ENCODE data around the gene ATRAID. TPM values are rescaled to one million over a fixed set of nuclear protein-coding genes. Genes with fewer than 3 reads are reported as not detected.

The ATRAID gene
- total RNA-seq, 1 experiment from 2014 or later, result 97.2 TPM

DNA sequence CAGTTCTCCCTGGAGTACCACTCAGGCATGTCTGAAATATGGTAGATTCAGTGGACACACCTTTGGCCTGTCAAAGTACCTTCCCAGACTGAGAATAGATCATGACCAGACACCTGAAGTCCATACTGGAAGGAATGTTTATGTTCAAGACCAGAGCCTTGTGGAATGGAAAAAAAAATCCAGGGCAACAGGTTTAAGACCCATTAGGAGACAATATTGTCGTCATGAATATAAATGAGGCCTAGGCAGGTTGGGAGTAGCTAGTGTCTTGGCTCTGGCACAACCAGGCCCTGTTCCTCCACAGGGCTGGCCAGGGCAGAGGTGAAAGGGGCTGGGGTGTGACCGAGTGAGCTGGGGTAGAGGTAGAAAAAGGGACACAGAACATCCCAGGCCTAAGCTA, 13.2 kb upstream of the ATRAID start:
- H3K9me3 Mint-ChIP-seq, result peaks cover 4% of the 10 kb centered on the region; the same call in 1 of the 2 replicates
- ChIA-PET CTCF (interaction anchor here (1.0 kb wide), 1 partner anchor 29 kb away, joined by 5 read pairs; no protein-coding TSS in a partner anchor), POLR2A (no interaction called here)
- no peak overlapping the region for H3K4me3 Mint-ChIP-seq
- ATAC-seq, result peak; percentile 29
- no peak for DNase-seq (ENCODE audit: low spot score)
- TF ChIP-seq, protein P1, sequence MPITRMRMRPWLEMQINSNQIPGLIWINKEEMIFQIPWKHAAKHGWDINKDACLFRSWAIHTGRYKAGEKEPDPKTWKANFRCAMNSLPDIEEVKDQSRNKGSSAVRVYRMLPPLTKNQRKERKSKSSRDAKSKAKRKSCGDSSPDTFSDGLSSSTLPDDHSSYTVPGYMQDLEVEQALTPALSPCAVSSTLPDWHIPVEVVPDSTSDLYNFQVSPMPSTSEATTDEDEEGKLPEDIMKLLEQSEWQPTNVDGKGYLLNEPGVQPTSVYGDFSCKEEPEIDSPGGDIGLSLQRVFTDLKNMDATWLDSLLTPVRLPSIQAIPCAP (CRISPR knock-in tag; IDR thresholded peaks at IDR 0.05), result no peak
- TF ChIP-seq, protein P2, sequence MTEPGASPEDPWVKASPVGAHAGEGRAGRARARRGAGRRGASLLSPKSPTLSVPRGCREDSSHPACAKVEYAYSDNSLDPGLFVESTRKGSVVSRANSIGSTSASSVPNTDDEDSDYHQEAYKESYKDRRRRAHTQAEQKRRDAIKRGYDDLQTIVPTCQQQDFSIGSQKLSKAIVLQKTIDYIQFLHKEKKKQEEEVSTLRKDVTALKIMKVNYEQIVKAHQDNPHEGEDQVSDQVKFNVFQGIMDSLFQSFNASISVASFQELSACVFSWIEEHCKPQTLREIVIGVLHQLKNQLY (CRISPR knock-in tag; IDR thresholded peaks at IDR 0.05), result no peak
- TF ChIP-seq, protein P3, sequence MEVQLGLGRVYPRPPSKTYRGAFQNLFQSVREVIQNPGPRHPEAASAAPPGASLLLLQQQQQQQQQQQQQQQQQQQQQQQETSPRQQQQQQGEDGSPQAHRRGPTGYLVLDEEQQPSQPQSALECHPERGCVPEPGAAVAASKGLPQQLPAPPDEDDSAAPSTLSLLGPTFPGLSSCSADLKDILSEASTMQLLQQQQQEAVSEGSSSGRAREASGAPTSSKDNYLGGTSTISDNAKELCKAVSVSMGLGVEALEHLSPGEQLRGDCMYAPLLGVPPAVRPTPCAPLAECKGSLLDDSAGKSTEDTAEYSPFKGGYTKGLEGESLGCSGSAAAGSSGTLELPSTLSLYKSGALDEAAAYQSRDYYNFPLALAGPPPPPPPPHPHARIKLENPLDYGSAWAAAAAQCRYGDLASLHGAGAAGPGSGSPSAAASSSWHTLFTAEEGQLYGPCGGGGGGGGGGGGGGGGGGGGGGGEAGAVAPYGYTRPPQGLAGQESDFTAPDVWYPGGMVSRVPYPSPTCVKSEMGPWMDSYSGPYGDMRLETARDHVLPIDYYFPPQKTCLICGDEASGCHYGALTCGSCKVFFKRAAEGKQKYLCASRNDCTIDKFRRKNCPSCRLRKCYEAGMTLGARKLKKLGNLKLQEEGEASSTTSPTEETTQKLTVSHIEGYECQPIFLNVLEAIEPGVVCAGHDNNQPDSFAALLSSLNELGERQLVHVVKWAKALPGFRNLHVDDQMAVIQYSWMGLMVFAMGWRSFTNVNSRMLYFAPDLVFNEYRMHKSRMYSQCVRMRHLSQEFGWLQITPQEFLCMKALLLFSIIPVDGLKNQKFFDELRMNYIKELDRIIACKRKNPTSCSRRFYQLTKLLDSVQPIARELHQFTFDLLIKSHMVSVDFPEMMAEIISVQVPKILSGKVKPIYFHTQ (CRISPR knock-in tag; IDR thresholded peaks at IDR 0.05), result no peak
- peaks cover 23% of the 10 kb centered on the region for H3K36me3 Mint-ChIP-seq
- H3K4me1 Mint-ChIP-seq, result no peaks in the 10 kb centered on the region
- peak overlapping the region; percentile 63; the same call in 1 of the 2 replicates for H3K27ac Mint-ChIP-seq
- no peaks in the 10 kb centered on the region for H3K27me3 Mint-ChIP-seq (ENCODE audit: low read depth)

DNA sequence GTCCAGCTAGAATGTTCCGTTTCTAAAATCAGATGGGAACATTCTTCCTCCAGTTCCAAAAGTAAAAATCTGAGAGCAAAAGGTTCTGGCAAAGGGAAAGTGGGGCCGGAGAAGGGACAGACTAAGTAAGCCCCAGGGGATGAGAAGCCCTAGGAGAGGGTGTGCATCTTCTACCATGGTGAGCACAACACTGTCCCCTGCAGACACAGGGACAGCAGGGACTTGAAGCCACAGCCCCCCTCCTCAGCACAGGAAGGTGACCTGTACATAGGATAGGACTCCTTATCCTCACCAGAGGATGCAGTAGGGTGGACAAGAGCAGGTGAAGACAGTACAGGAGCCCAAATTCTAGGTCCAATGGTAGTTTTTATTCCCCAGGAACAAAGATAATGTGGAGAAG, 12.6 kb upstream of the ATRAID start:
- no peaks in the 10 kb centered on the region for H3K27me3 Mint-ChIP-seq (ENCODE audit: low read depth)
- no peak for DNase-seq (ENCODE audit: low spot score)
- H3K4me3 Mint-ChIP-seq, result no peak overlapping the region
- peaks cover 4% of the 10 kb centered on the region; the same call in 1 of the 2 replicates for H3K9me3 Mint-ChIP-seq
- peak overlapping the region; percentile 1; the same call in 1 of the 2 replicates for H3K27ac Mint-ChIP-seq
- ATAC-seq, result no peak; the same call in 1 of the 2 replicates
- CTCF ChIA-PET, result interaction anchor here (1.0 kb wide), 1 partner anchor 29 kb away, joined by 5 read pairs; no protein-coding TSS in a partner anchor
- POLR2A ChIA-PET, result no interaction called here
- TF ChIP-seq NR1H2 (CRISPR knock-in tag; IDR thresholded peaks at IDR 0.05), result no peak
- TF ChIP-seq, protein P4, sequence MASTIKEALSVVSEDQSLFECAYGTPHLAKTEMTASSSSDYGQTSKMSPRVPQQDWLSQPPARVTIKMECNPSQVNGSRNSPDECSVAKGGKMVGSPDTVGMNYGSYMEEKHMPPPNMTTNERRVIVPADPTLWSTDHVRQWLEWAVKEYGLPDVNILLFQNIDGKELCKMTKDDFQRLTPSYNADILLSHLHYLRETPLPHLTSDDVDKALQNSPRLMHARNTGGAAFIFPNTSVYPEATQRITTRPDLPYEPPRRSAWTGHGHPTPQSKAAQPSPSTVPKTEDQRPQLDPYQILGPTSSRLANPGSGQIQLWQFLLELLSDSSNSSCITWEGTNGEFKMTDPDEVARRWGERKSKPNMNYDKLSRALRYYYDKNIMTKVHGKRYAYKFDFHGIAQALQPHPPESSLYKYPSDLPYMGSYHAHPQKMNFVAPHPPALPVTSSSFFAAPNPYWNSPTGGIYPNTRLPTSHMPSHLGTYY (CRISPR knock-in tag; IDR thresholded peaks at IDR 0.05), result no peak
- no peak for TF ChIP-seq FOXP1 (CRISPR knock-in tag; IDR thresholded peaks at IDR 0.05; ENCODE audit: borderline replicate concordance)
- H3K36me3 Mint-ChIP-seq, result peaks cover 29% of the 10 kb centered on the region
- H3K4me1 Mint-ChIP-seq, result no peaks in the 10 kb centered on the region

DNA sequence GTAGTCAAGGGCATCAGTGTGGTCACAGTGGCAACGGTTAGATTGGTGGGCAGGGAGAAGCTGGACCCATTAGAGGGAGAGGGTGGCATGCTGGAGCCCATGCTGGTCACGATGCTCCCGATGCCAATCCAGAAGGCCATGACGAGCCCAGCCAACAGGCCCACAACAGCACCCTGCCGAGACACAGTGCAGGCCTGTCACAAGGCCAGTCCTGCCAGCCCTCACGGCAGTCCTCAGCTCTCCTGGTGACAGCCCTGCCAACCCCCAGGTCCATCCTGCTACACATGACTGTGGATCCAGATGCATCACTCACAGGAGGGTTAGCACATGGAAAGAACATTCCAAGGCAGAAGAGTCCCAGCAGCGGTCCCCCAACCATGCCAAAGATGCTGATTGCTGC, 10.2 kb upstream of the ATRAID start:
- CTCF ChIA-PET, result no interaction called here
- ATAC-seq, result no peak
- POLR2A ChIA-PET, result no interaction called here
- Mint-ChIP-seq H3K9me3 (no peaks in the 10 kb centered on the region), H3K27me3 (ENCODE audit: low read depth) (no peaks in the 10 kb centered on the region), H3K4me1 (no peaks in the 10 kb centered on the region), H3K36me3 (peaks cover 53% of the 10 kb centered on the region), H3K27ac (no peak overlapping the region; the same call in 1 of the 2 replicates), H3K4me3 (no peak overlapping the region)
- DNase-seq (ENCODE audit: low spot score), result no peak
- no peak for TF ChIP-seq ZBTB21 (CRISPR knock-in tag; IDR thresholded peaks at IDR 0.05; ENCODE audit: borderline replicate concordance)
- no peak for TF ChIP-seq JUN (CRISPR knock-in tag; IDR thresholded peaks at IDR 0.05)
- TF ChIP-seq, protein P5, sequence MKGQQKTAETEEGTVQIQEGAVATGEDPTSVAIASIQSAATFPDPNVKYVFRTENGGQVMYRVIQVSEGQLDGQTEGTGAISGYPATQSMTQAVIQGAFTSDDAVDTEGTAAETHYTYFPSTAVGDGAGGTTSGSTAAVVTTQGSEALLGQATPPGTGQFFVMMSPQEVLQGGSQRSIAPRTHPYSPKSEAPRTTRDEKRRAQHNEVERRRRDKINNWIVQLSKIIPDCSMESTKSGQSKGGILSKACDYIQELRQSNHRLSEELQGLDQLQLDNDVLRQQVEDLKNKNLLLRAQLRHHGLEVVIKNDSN (CRISPR knock-in tag; IDR thresholded peaks at IDR 0.05), result no peak
- no peak for TF ChIP-seq SMAD3 (CRISPR knock-in tag; IDR thresholded peaks at IDR 0.05; ENCODE audit: borderline replicate concordance)
- no peak for TF ChIP-seq ZNF121 (CRISPR knock-in tag; IDR thresholded peaks at IDR 0.05)
- TF ChIP-seq, protein P6, sequence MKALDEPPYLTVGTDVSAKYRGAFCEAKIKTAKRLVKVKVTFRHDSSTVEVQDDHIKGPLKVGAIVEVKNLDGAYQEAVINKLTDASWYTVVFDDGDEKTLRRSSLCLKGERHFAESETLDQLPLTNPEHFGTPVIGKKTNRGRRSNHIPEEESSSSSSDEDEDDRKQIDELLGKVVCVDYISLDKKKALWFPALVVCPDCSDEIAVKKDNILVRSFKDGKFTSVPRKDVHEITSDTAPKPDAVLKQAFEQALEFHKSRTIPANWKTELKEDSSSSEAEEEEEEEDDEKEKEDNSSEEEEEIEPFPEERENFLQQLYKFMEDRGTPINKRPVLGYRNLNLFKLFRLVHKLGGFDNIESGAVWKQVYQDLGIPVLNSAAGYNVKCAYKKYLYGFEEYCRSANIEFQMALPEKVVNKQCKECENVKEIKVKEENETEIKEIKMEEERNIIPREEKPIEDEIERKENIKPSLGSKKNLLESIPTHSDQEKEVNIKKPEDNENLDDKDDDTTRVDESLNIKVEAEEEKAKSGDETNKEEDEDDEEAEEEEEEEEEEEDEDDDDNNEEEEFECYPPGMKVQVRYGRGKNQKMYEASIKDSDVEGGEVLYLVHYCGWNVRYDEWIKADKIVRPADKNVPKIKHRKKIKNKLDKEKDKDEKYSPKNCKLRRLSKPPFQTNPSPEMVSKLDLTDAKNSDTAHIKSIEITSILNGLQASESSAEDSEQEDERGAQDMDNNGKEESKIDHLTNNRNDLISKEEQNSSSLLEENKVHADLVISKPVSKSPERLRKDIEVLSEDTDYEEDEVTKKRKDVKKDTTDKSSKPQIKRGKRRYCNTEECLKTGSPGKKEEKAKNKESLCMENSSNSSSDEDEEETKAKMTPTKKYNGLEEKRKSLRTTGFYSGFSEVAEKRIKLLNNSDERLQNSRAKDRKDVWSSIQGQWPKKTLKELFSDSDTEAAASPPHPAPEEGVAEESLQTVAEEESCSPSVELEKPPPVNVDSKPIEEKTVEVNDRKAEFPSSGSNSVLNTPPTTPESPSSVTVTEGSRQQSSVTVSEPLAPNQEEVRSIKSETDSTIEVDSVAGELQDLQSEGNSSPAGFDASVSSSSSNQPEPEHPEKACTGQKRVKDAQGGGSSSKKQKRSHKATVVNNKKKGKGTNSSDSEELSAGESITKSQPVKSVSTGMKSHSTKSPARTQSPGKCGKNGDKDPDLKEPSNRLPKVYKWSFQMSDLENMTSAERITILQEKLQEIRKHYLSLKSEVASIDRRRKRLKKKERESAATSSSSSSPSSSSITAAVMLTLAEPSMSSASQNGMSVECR (CRISPR knock-in tag; IDR thresholded peaks at IDR 0.05; ENCODE audit: borderline replicate concordance), result no peak
- no peak for TF ChIP-seq ZNF263 (CRISPR knock-in tag; IDR thresholded peaks at IDR 0.05; ENCODE audit: low read depth)
- TF ChIP-seq, protein P7, sequence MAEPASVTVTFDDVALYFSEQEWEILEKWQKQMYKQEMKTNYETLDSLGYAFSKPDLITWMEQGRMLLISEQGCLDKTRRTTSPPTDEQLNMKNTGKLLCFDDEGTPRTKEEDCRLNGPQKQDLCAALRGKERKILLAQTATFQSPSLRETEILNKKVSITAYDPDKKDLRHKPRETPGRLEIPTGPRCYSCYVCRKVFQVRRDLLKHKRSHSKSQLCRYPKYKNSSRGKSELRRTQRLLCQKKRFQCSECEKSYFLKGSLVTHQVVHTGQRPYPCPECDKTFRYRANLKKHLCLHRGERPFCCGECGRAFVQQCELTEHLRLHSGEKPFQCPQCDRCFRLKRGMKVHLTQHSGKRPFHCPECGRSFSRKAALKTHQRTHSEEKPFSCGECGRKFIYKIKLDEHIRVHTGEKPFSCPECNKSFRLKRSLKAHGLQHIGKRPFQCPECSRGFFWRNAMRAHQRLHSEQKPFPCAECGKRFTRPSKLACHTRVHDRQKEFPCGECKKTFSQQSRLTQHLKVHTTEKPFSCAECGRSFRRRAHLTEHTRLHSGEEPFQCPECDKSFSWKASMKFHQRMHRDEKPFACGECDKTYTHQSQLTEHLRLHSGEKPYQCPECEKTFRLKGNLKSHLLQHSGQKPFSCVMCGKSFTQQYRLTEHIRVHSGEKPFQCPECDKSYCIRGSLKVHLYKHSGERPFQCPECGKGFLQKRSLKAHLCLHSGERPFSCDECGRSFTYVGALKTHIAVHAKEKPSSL (CRISPR knock-in tag; conservative IDR thresholded peaks at IDR 0.05), result no peak
- TF ChIP-seq, protein P8, sequence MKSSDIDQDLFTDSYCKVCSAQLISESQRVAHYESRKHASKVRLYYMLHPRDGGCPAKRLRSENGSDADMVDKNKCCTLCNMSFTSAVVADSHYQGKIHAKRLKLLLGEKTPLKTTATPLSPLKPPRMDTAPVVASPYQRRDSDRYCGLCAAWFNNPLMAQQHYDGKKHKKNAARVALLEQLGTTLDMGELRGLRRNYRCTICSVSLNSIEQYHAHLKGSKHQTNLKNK (CRISPR knock-in tag; IDR thresholded peaks at IDR 0.05), result no peak
- TF ChIP-seq, protein P9, sequence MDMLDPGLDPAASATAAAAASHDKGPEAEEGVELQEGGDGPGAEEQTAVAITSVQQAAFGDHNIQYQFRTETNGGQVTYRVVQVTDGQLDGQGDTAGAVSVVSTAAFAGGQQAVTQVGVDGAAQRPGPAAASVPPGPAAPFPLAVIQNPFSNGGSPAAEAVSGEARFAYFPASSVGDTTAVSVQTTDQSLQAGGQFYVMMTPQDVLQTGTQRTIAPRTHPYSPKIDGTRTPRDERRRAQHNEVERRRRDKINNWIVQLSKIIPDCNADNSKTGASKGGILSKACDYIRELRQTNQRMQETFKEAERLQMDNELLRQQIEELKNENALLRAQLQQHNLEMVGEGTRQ (CRISPR knock-in tag; IDR thresholded peaks at IDR 0.05), result no peak
- TF ChIP-seq SP1 (CRISPR knock-in tag; conservative IDR thresholded peaks at IDR 0.05), result no peak
